ENCODE data around the gene TTC39A. TPM values are rescaled to one million over a fixed set of nuclear protein-coding genes. Genes with fewer than 3 reads are reported as not detected.
"Not testable (repeated sequence)": the region's sequence is repeated elsewhere in the genome, so short reads cannot be mapped to it uniquely, and the experiment has no call there.

The TTC39A gene
- total and polyA plus RNA-seq, 2 donors: 1.1 to 2.8 TPM

- Histone ChIP-seq H3K4me1 (ENCODE audit: control insufficient read depth in 2 of 2, insufficient read depth in 2 of 2, low read length in 2 of 2) (no peaks in the 10 kb centered on the region), H3K27me3 (ENCODE audit: control insufficient read depth in 2 of 2, insufficient read depth in 1 of 2, low read length in 1 of 2) (no peaks in the 10 kb centered on the region), H3K36me3 (ENCODE audit: control insufficient read depth in 2 of 2, insufficient read depth in 2 of 2, low read length in 1 of 2) (no peaks in the 10 kb centered on the region), H3K4me3 (ENCODE audit: low read length in 2 of 2) (no peak overlapping the region), H3K27ac (ENCODE audit: low read depth in 1 of 2, low read length in 1 of 2) (no peak overlapping the region), H3K9me3 (ENCODE audit: control insufficient read depth in 2 of 2, insufficient read depth in 1 of 2, low read length in 1 of 2) (no peaks in the 10 kb centered on the region)
- no peak for DNase-seq (ENCODE audit: low read depth in 6 of 9, low spot score in 9 of 9)
- 98% methylated on average over 5 of the region's 5 CpGs for WGBS
These were observed 76.7 kb downstream of the TTC39A start for GRCh38 chr1:51253691-51254090.

- Histone ChIP-seq H3K27ac (ENCODE audit: low read depth in 1 of 2, low read length in 1 of 2) (no peak overlapping the region), H3K36me3 (ENCODE audit: control insufficient read depth in 2 of 2, insufficient read depth in 2 of 2, low read length in 1 of 2) (no peaks in the 10 kb centered on the region), H3K4me1 (ENCODE audit: control insufficient read depth in 2 of 2, insufficient read depth in 2 of 2, low read length in 2 of 2) (no peaks in the 10 kb centered on the region), H3K9me3 (ENCODE audit: control insufficient read depth in 2 of 2, insufficient read depth in 1 of 2, low read length in 1 of 2) (no peaks in the 10 kb centered on the region), H3K4me3 (ENCODE audit: low read length in 2 of 2) (no peak overlapping the region), H3K27me3 (ENCODE audit: control insufficient read depth in 2 of 2, insufficient read depth in 1 of 2, low read length in 1 of 2) (no peaks in the 10 kb centered on the region)
- 97% methylated on average over 6 of the region's 6 CpGs for WGBS
- DNase-seq (ENCODE audit: low read depth in 6 of 9, low spot score in 9 of 9): no peak
These were observed 78.0 kb downstream of the TTC39A start for GRCh38 chr1:51252366-51252765.

- H3K4me1 ChIP-seq (ENCODE audit: control insufficient read depth in 2 of 2, insufficient read depth in 2 of 2, low read length in 2 of 2); DNase-seq (ENCODE audit: low read depth in 6 of 9, low spot score in 9 of 9); H3K36me3 ChIP-seq (ENCODE audit: control insufficient read depth in 2 of 2, insufficient read depth in 2 of 2, low read length in 1 of 2); H3K4me3 ChIP-seq (ENCODE audit: low read length in 2 of 2); H3K27ac ChIP-seq (ENCODE audit: low read depth in 1 of 2, low read length in 1 of 2); H3K27me3 ChIP-seq (ENCODE audit: control insufficient read depth in 2 of 2, insufficient read depth in 1 of 2, low read length in 1 of 2); H3K9me3 ChIP-seq (ENCODE audit: control insufficient read depth in 2 of 2, insufficient read depth in 1 of 2, low read length in 1 of 2): not testable (repeated sequence)
- WGBS: 99% methylated on average over 20 of the region's 20 CpGs
These were observed 79.2 kb downstream of the TTC39A start for GRCh38 chr1:51251165-51251564.

- DNase-seq (ENCODE audit: low read depth in 6 of 9, low spot score in 9 of 9); H3K27ac ChIP-seq (ENCODE audit: low read depth in 1 of 2, low read length in 1 of 2); H3K9me3 ChIP-seq (ENCODE audit: control insufficient read depth in 2 of 2, insufficient read depth in 1 of 2, low read length in 1 of 2); H3K4me1 ChIP-seq (ENCODE audit: control insufficient read depth in 2 of 2, insufficient read depth in 2 of 2, low read length in 2 of 2); H3K36me3 ChIP-seq (ENCODE audit: control insufficient read depth in 2 of 2, insufficient read depth in 2 of 2, low read length in 1 of 2); H3K27me3 ChIP-seq (ENCODE audit: control insufficient read depth in 2 of 2, insufficient read depth in 1 of 2, low read length in 1 of 2); H3K4me3 ChIP-seq (ENCODE audit: low read length in 2 of 2): not testable (repeated sequence)
- over 99% methylated on average over 14 of the region's 14 CpGs for WGBS
These were observed 79.6 kb downstream of the TTC39A start for GRCh38 chr1:51250729-51251128.

- Histone ChIP-seq H3K4me1 (ENCODE audit: control insufficient read depth in 2 of 2, insufficient read depth in 2 of 2, low read length in 2 of 2) (no peaks in the 10 kb centered on the region), H3K4me3 (ENCODE audit: low read length in 2 of 2) (no peak overlapping the region), H3K36me3 (ENCODE audit: control insufficient read depth in 2 of 2, insufficient read depth in 2 of 2, low read length in 1 of 2) (no peaks in the 10 kb centered on the region), H3K27ac (ENCODE audit: low read depth in 1 of 2, low read length in 1 of 2) (no peak overlapping the region), H3K27me3 (ENCODE audit: control insufficient read depth in 2 of 2, insufficient read depth in 1 of 2, low read length in 1 of 2) (no peaks in the 10 kb centered on the region), H3K9me3 (ENCODE audit: control insufficient read depth in 2 of 2, insufficient read depth in 1 of 2, low read length in 1 of 2) (no peaks in the 10 kb centered on the region)
- DNase-seq (ENCODE audit: low read depth in 6 of 9, low spot score in 9 of 9): no peak
- WGBS: 98% methylated on average over 1 of the region's 1 CpG
These were observed 80.9 kb downstream of the TTC39A start for GRCh38 chr1:51249445-51249844.

GRCh38 chr1:51247499-51247898 lies 82.9 kb downstream of the TTC39A start:
- 99% methylated on average over 1 of the region's 1 CpG for WGBS
- DNase-seq (ENCODE audit: low read depth in 6 of 9, low spot score in 9 of 9): no peak
- Histone ChIP-seq H3K9me3 (ENCODE audit: control insufficient read depth in 2 of 2, insufficient read depth in 1 of 2, low read length in 1 of 2) (no peaks in the 10 kb centered on the region), H3K27ac (ENCODE audit: low read depth in 1 of 2, low read length in 1 of 2) (no peak overlapping the region), H3K4me3 (ENCODE audit: low read length in 2 of 2) (no peak overlapping the region), H3K27me3 (ENCODE audit: control insufficient read depth in 2 of 2, insufficient read depth in 1 of 2, low read length in 1 of 2) (no peaks in the 10 kb centered on the region), H3K4me1 (ENCODE audit: control insufficient read depth in 2 of 2, insufficient read depth in 2 of 2, low read length in 2 of 2) (no peaks in the 10 kb centered on the region), H3K36me3 (ENCODE audit: control insufficient read depth in 2 of 2, insufficient read depth in 2 of 2, low read length in 1 of 2) (no peaks in the 10 kb centered on the region)

- over 99% methylated on average over 2 of the region's 2 CpGs for WGBS
- Histone ChIP-seq H3K27me3 (ENCODE audit: control insufficient read depth in 2 of 2, insufficient read depth in 1 of 2, low read length in 1 of 2) (no peaks in the 10 kb centered on the region), H3K27ac (ENCODE audit: low read depth in 1 of 2, low read length in 1 of 2) (no peak overlapping the region), H3K4me1 (ENCODE audit: control insufficient read depth in 2 of 2, insufficient read depth in 2 of 2, low read length in 2 of 2) (no peaks in the 10 kb centered on the region), H3K4me3 (ENCODE audit: low read length in 2 of 2) (no peak overlapping the region), H3K36me3 (ENCODE audit: control insufficient read depth in 2 of 2, insufficient read depth in 2 of 2, low read length in 1 of 2) (no peaks in the 10 kb centered on the region), H3K9me3 (ENCODE audit: control insufficient read depth in 2 of 2, insufficient read depth in 1 of 2, low read length in 1 of 2) (no peaks in the 10 kb centered on the region)
- no peak for DNase-seq (ENCODE audit: low read depth in 6 of 9, low spot score in 9 of 9)
These were observed 83.3 kb downstream of the TTC39A start for GRCh38 chr1:51247022-51247421.

GRCh38 chr1:51242546-51242945 lies 87.8 kb downstream of the TTC39A start:
- WGBS: 95% methylated on average over 4 of the region's 4 CpGs
- no peak overlapping the region for H3K27ac ChIP-seq (ENCODE audit: low read depth in 1 of 2, low read length in 1 of 2)
- peaks cover 9 to 15% of the 10 kb centered on the region in 2 donors for H3K4me1 ChIP-seq (ENCODE audit: control insufficient read depth in 2 of 2, insufficient read depth in 2 of 2, low read length in 2 of 2)
- no peaks in the 10 kb centered on the region for H3K9me3 ChIP-seq (ENCODE audit: control insufficient read depth in 2 of 2, insufficient read depth in 1 of 2, low read length in 1 of 2)
- peaks cover 0 to 4% of the 10 kb centered on the region in 2 donors for H3K36me3 ChIP-seq (ENCODE audit: control insufficient read depth in 2 of 2, insufficient read depth in 2 of 2, low read length in 1 of 2)
- no peak overlapping the region for H3K4me3 ChIP-seq (ENCODE audit: low read length in 2 of 2)
- no peaks in the 10 kb centered on the region for H3K27me3 ChIP-seq (ENCODE audit: control insufficient read depth in 2 of 2, insufficient read depth in 1 of 2, low read length in 1 of 2)
- DNase-seq (ENCODE audit: low read depth in 6 of 9, low spot score in 9 of 9): no peak

GRCh38 chr1:51241119-51241518 lies 89.2 kb downstream of the TTC39A start:
- Histone ChIP-seq H3K36me3 (ENCODE audit: control insufficient read depth in 2 of 2, insufficient read depth in 2 of 2, low read length in 1 of 2) (peaks cover 0 to 4% of the 10 kb centered on the region in 2 donors), H3K27ac (ENCODE audit: low read depth in 1 of 2, low read length in 1 of 2) (no peak overlapping the region), H3K27me3 (ENCODE audit: control insufficient read depth in 2 of 2, insufficient read depth in 1 of 2, low read length in 1 of 2) (no peaks in the 10 kb centered on the region), H3K4me3 (ENCODE audit: low read length in 2 of 2) (no peak overlapping the region), H3K4me1 (ENCODE audit: control insufficient read depth in 2 of 2, insufficient read depth in 2 of 2, low read length in 2 of 2) (peaks cover 9 to 15% of the 10 kb centered on the region in 2 donors), H3K9me3 (ENCODE audit: control insufficient read depth in 2 of 2, insufficient read depth in 1 of 2, low read length in 1 of 2) (no peaks in the 10 kb centered on the region)
- WGBS: 28% methylated on average over 1 of the region's 1 CpG
- DNase-seq (ENCODE audit: low read depth in 6 of 9, low spot score in 9 of 9): peak in 1 of 9 donors; percentile 14

- Histone ChIP-seq H3K4me1 (ENCODE audit: control insufficient read depth in 2 of 2, insufficient read depth in 2 of 2, low read length in 2 of 2) (peaks cover 18 to 21% of the 10 kb centered on the region in 2 donors), H3K4me3 (ENCODE audit: low read length in 2 of 2) (no peak overlapping the region), H3K27me3 (ENCODE audit: control insufficient read depth in 2 of 2, insufficient read depth in 1 of 2, low read length in 1 of 2) (no peaks in the 10 kb centered on the region), H3K27ac (ENCODE audit: low read depth in 1 of 2, low read length in 1 of 2) (no peak overlapping the region), H3K36me3 (ENCODE audit: control insufficient read depth in 2 of 2, insufficient read depth in 2 of 2, low read length in 1 of 2) (peaks cover 0 to 4% of the 10 kb centered on the region in 2 donors), H3K9me3 (ENCODE audit: control insufficient read depth in 2 of 2, insufficient read depth in 1 of 2, low read length in 1 of 2) (no peaks in the 10 kb centered on the region)
- no peak for DNase-seq (ENCODE audit: low read depth in 6 of 9, low spot score in 9 of 9)
- WGBS: 96% methylated on average over 2 of the region's 2 CpGs
These were observed 90.3 kb downstream of the TTC39A start for GRCh38 chr1:51240084-51240483.

Data from thymus (tissue), 11 donors.